Lower lobe of right lung (tissue), 2 donors: ENCODE results near the gene ADARB1. TPM values are rescaled to one million over a fixed set of nuclear protein-coding genes. Genes with fewer than 3 reads are reported as not detected.

ENCODE experiments used
- ATAC-seq, 2 donors: fragments of 200-7000 bp; cut with Tn5 transposase; one replicate each; pipeline ENCODE4 v1.9.1; 2020 to 2022; ENCODE audit warnings: mild to moderate bottlenecking in 2 of 2, moderate library complexity in 2 of 2
- DNase-seq: peaks from one replicate; pipeline ENCODE4 v3.0.0-alpha.2; 2020
- H3K27ac ChIP-seq: fragments of 200-600 bp; one replicate; pipeline ENCODE4 v1.8.0; 2022
- H3K27me3 ChIP-seq: fragments of 200-600 bp; one replicate; pipeline ENCODE4 v1.8.0; 2022; ENCODE audit warnings: low read depth
- H3K36me3 ChIP-seq: fragments of 200-600 bp; one replicate; pipeline ENCODE4 v1.8.0; 2022; ENCODE audit warnings: mild to moderate bottlenecking
- H3K4me1 ChIP-seq: fragments of 200-600 bp; one replicate; pipeline ENCODE4 v1.8.0; 2022
- H3K4me3 ChIP-seq: fragments of 200-600 bp; one replicate; pipeline ENCODE4 v1.8.0; 2022; ENCODE audit warnings: mild to moderate bottlenecking
- H3K9me3 ChIP-seq: fragments of 200-600 bp; one replicate; pipeline ENCODE4 v1.8.0; 2022
- intact Hi-C: fragments of 100-400 bp; cut with DNase I; formaldehyde crosslinking; loops from one replicate; pipeline ENCODE4 v1.11.0; 2022
- total RNA-seq: library from RNA; stranded (reverse); fragmentation: NEBNext Ultra II Directional; extraction: Animal tissue kit (Norgen Biotek cat#: 25700); gene quantifications from one replicate; pipeline ENCODE4 v1.2.1, GENCODE V29; 2021
- TF ChIP-seq, protein P1 (sequence below): fragments of 200-600 bp; IDR thresholded peaks from one replicate; pipeline ENCODE4 v1.8.0; 2022; ENCODE audit warnings: antibody characterized with exemption, mild to moderate bottlenecking
- donor health status: DM: no; HTN: yes; CAD: no; lungs with severe emphysema.

The ADARB1 gene
- total RNA-seq, 1 donor from 2014 or later, result 48.2 TPM

DNA sequence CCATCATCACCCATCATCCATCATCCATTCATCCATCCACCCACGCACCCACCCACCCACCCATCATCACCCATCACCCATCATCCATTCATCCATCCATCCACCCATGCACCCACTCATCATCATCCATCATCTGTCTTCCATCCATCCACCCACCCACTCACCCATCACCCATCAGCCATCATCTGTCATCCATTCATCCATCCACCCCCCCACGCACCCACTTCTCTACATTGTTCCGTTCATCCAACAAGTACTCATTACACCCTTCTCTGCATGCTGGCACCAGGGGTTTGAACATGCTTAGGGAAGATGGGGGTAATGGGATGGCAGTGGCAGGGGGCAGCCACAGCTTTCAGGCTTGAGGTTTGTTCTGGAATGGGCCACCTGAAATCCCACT lies 82.1 kb downstream of the ADARB1 start:
- Histone ChIP-seq H3K27ac (no peak overlapping the region), H3K9me3 (no peaks in the 10 kb centered on the region), H3K36me3 (no peaks in the 10 kb centered on the region), H3K4me3 (no peak overlapping the region), H3K27me3 (no peaks in the 10 kb centered on the region), H3K4me1 (peaks cover 11% of the 10 kb centered on the region)
- intact Hi-C loops, result no loop called here
- ATAC-seq, result no peak
- TF ChIP-seq, protein P1, sequence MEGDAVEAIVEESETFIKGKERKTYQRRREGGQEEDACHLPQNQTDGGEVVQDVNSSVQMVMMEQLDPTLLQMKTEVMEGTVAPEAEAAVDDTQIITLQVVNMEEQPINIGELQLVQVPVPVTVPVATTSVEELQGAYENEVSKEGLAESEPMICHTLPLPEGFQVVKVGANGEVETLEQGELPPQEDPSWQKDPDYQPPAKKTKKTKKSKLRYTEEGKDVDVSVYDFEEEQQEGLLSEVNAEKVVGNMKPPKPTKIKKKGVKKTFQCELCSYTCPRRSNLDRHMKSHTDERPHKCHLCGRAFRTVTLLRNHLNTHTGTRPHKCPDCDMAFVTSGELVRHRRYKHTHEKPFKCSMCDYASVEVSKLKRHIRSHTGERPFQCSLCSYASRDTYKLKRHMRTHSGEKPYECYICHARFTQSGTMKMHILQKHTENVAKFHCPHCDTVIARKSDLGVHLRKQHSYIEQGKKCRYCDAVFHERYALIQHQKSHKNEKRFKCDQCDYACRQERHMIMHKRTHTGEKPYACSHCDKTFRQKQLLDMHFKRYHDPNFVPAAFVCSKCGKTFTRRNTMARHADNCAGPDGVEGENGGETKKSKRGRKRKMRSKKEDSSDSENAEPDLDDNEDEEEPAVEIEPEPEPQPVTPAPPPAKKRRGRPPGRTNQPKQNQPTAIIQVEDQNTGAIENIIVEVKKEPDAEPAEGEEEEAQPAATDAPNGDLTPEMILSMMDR, result no peak
- no peak for DNase-seq

DNA sequence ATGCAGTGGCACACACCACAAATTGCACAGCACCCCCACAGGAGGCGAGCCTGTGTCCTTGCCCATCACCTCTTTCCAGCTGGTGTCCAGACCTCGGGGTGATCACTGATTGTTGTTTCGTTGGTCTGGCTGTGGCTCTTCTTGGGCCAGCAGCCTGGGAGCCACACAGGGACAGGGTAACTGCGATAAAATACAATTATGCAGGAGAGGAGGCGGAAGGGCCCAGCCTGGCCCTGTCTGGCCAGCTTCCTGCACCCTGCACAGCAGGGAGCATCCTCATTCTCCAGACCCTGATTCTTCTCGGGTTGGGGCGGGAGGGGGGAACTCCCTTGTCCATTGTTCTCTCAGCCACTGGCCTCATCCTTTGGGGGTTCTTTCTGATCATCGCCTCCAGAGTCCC lies 83.6 kb downstream of the ADARB1 start:
- DNase-seq (no peak), ATAC-seq (no peak)
- no peaks in the 10 kb centered on the region for H3K27me3 ChIP-seq
- H3K9me3 ChIP-seq, result no peaks in the 10 kb centered on the region
- H3K4me3 ChIP-seq, result no peak overlapping the region
- TF ChIP-seq, protein P1, result no peak
- H3K27ac ChIP-seq, result no peak overlapping the region
- peaks cover 5% of the 10 kb centered on the region for H3K4me1 ChIP-seq
- peaks cover 7% of the 10 kb centered on the region for H3K36me3 ChIP-seq
- intact Hi-C loops, result no loop called here

DNA sequence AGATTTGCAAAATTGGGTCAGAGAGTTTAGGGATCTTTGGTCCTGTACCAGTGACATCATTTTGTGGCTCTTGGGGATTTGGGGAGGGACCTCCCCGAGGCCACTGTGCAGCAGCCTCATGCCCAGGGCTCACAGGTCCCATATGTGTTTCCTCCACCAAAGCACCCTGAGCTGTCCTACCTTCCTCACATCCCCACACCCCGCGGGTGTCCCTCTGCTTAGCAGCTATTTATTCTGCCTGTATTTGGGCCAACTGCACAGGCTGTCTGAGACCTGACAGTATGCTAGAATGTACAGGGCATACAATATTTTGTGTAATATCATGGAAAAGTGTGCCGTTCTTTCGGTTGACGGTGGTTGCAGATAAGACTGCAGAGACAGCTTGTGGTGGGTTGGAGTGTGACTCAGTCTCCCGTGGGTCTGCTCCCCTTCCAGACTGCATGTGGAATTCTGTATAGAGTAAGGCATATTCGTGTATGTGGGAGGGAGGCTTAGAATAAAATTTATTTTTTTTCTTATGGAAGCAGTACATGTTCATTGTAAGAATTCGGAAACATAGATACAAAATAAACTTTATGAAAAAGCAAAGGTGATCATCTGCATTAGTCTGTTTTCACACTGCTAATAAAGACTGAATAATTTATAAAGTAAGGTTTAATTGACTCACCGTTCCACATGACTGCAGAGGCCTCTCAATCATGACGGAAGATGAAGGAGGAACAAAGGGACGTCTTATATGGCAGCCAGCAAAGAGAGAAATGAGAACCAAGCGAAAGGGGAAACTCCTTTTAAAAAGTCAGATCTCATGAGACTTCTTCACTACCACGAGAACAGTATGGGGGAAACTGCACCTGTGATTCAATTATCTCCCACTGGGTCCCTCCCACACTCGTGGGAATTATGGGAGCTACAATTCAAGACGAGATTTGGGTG lies 84.4 kb downstream of the ADARB1 start:
- no peaks in the 10 kb centered on the region for H3K9me3 ChIP-seq
- intact Hi-C loops, result no loop called here

DNA sequence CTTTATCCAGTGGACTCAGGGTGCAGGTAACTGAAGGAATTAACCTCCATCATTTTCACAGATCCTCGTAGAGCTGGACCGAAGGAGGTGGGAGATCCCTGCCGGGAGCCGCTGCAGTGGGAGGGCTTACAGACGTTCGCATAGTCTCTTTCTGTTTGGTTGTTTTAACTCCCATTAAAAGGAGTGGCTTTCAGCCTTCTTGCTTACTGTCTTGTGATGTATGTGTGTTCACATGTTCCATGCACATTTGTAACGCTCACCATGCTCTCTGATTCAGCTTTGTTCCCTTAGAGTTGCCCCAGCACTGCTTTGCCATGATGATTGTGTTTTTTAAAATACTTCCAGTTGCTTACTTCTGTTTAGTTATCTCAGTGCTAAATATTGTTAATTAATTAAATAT lies 85.8 kb downstream of the ADARB1 start:
- Histone ChIP-seq H3K4me1 (no peaks in the 10 kb centered on the region), H3K36me3 (peaks cover 7% of the 10 kb centered on the region), H3K4me3 (no peak overlapping the region), H3K9me3 (no peaks in the 10 kb centered on the region), H3K27ac (no peak overlapping the region), H3K27me3 (no peaks in the 10 kb centered on the region)
- TF ChIP-seq, protein P1, result no peak
- ATAC-seq (no peak), DNase-seq (no peak)
- intact Hi-C loops, result no loop called here

More for the DNA sequence above, 84.4 kb downstream of the ADARB1 start:
- TF ChIP-seq, protein P1, result no peak
- ATAC-seq (no peak), DNase-seq (no peak)
- no peaks in the 10 kb centered on the region for H3K27me3 ChIP-seq
- H3K27ac ChIP-seq, result no peak overlapping the region
- H3K4me1 ChIP-seq, result peaks cover under 1% of the 10 kb centered on the region
- H3K4me3 ChIP-seq, result no peak overlapping the region
- peaks cover 7% of the 10 kb centered on the region for H3K36me3 ChIP-seq

DNA sequence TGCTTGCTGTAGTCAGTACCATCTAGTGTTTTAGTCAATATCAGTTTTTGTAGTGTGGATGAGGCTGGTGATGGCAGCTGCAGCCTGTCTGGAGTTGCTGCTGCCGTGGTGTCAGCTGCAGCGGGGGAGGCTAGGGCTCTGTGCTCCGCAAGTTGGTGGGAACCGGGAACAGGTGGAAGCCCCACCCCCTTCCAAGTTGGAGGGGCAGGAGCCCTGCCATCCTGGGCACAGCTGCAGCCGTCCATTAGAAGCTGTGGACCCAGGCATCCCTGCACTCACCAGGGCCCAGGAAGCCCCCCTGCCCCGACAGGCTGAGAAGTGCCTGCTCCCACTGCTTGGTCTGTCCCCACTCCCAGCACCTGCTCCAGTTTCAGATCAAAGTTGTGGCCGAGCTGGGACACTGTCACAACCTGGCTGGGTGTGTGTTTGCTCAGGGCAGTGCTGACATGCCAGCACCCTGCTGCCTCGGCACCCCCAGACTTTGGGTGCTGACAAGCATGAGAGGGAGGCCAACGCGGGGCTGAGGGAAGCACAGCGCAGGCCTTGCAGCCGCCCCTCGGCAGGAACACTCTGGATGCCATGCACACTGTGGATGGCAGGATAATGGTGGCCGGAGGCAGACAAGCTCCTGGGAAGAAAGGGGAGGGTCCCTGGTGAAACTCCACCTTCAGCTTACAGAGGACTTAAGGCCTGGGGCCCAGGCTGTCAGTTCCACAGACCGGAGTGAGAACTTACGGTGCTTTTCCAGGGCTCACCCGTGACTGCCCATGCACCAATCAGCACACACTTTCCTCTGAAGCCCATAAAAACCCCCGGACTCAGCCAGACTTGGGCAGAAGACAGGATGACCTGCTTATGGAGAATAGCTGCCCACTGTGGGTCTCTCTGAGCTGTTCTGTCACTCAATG lies 86.9 kb downstream of the ADARB1 start:
- Histone ChIP-seq H3K36me3 (peaks cover 7% of the 10 kb centered on the region), H3K27me3 (no peaks in the 10 kb centered on the region), H3K9me3 (no peaks in the 10 kb centered on the region), H3K27ac (no peak overlapping the region), H3K4me3 (no peak overlapping the region), H3K4me1 (no peaks in the 10 kb centered on the region)
- TF ChIP-seq, protein P1, result no peak
- DNase-seq (no peak), ATAC-seq (no peak)
- intact Hi-C loops, result no loop called here
